Bone marrow (tissue), 2 donors: ENCODE data around the gene ZBTB16.

Source experiments
- DNase-seq, 2 donors: peaks; one replicate each; lab custom pipeline; 2025; lab: John Stamatoyannopoulos, UW

ZBTB16 gene

GRCh38 chr11:114243461-114244372 lies 184.2 kb downstream of the ZBTB16 start:
- DNase-seq = no peak

DNA sequence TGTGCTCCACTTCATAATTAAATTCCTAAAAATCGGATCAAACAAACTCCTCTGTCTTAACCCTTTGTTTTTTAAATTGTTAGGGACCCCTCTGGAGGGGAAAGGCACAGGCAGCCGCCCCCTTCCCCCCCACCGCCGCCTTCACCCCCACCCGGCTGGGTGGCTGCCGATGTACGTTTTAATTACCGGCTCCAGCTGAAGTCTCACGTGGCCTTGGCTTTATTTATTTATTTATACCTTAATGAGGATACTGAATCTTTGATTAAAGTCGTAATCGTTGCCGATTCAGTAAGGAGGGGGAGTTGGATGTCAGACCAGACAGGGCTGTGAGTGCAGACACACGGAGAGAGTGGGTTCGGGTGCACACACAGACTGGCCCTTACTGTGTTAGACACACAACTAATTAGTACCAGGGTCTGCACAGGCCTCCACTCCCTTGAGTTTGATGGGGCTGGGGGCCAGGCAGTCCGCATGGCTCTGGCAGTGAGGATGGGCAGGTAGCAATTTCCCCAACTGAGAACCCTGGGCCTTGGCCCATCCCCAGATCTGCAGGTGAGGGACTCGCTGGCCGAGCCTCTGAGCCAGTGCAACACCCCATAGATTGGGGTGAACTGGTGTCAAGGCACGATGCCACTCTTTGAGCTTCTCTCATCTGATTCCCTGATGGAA lies 185.3 kb downstream of the ZBTB16 start:
- no peak for DNase-seq

DNA sequence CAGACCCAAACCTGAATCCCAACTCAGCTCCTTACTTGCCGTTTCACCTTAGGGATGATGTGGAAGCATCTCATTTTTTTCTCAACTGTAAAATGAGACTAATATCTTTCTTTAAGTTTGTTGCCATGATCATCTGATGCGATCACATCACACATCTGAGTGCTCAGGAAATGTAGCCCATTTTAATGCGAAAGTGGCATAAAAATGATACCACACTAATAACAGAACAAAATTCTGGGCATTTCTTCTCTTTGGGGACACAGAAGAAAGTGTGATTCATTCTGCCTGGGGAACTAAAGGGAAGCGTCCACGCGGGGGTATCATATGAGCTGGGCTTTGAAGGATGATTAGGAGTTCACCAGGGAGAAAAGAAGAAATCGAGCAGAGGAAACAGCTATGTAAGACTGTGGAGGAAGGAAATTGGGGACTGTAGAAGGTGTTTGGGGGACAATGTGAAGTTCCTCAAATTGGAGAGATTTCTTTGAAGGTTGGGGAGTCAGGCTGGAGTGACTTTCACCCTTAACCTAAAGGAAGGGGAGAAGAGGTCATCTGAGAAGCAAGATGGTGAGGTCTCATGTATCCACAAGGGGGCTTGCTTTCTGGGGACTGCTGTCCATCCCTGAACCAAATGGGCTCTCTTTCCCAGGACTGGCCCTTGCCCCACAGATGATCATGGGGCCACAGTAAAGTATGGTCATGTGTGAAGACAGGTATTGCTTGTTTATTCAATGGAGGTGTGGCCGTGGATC lies 187.0 kb downstream of the ZBTB16 start:
- no peak for DNase-seq

DNA sequence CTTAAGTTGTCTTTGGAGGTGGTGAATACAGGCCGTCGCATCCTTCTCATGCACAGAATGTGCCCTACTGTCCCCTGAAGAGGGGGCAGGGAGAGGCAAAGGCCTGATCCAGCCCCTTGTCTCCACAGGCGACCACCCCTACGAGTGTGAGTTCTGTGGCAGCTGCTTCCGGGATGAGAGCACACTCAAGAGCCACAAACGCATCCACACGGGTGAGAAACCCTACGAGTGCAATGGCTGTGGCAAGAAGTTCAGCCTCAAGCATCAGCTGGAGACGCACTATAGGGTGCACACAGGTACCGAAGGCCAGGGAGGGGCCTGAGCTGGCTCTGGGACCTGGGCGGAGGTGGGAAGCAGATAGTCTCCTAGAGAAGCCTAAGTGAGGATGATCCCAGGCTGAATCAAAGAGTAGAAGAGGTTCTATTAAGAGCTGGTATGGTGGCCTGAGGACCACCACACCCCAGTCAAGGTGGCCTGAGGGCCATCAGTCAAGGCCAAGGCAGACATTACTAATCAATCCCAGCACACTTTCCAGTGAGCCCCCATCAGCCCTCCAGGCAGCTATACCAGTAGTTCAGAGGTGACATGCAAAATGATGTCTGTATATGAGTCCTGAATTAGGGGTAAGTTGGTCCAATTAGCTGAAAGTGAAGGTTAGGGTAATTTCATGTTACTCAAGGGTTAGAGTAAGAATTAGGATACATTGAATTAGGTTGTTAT lies 187.7 kb downstream of the ZBTB16 start:
- no peak for DNase-seq

- DNase-seq = no peak
Observed at GRCh38 chr11:114250180-114250579, 190.7 kb downstream of the ZBTB16 start.

DNA sequence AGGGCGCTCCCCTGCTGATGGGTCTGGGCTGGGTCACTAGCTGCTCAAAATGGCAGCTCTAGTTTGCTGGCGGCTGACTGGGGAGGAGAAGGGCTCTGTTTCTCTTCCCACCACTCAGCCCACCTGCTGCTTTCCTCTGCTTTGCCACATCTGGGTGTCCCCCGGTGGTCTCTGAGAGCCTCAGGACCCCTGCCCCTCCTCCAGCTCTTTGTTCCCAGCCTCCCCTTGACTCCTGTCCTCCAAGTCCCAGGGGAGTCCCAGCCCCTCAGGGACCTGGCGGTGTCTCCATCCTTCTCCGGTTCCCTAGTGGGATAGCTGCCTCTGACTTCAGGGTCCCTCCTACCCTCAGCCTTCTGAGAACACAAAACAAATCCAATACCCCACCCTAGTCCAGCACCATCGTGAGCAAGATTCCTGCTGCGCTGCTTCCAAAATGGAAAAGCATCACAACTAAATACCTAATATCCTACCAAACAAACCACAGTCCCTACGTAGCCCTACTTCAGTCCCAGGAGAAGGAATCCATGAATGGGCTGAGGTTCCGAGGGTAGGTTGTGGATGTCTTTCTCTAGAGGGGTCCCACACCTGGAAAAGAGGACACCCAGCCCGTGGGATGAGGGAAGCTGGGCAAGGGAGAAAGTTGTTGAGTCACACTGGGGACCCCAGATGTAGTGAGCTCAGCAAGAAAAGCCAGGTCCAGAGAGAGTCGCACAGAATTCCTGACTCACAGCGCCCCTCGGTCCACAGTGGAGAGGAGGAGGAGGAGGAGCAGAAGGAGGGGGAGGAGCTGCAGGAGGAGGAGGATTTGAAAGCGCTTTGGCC lies 191.7 kb downstream of the ZBTB16 start:
- DNase-seq = no peak

DNA sequence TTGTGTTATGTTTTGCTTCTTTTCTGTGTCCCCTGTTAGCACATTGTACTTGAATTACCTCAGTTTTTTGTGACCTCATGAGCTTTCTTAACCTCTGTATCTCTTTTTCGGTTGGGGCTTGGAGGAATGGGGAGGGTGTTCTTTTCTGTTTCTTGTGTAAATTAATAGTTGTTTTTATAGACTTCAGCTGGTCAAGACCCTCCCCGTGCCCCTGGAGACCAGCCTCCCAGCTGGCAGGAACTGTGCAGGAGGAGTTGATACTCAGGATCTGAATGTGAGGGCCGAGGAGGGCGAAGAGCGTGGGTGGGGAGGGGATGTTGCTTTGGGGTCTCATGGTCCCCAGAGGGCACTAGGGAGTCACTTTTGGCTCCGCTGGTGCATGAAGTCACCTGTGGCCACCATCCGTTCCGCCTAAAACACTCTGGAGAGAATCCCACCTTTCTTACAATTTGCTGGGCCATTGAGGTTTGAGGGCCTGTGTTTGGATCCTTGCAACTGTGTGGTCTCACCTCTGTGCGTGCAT lies 192.4 kb downstream of the ZBTB16 start:
- DNase-seq = no peak

DNA sequence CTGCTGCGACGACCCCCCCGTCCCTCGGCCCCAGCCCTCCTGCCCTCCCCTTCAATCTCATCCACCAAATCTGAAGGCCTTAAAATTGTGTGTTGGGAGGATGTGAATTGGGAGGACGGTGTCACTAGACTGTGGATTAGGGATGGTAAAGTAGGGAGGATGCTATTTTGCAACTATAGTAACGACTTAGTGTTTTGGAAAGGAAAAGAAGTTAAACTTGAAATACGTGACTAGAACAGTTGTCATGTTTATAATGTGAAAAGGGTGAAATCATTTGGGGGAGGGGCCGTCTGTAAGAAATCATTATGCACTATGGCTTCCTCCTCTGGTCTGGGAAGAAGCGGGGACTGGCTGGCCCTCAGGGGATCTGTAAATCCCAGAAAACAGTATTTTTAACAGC lies 193.3 kb downstream of the ZBTB16 start:
- DNase-seq = no peak

- DNase-seq = no peak
Observed at GRCh38 chr11:114253771-114254170, 194.3 kb downstream of the ZBTB16 start.

- DNase-seq = no peak
Observed at GRCh38 chr11:114254571-114255146, 195.1 kb downstream of the ZBTB16 start.

- DNase-seq = no peak
Observed at GRCh38 chr11:114255289-114255688, 195.8 kb downstream of the ZBTB16 start.

DNA sequence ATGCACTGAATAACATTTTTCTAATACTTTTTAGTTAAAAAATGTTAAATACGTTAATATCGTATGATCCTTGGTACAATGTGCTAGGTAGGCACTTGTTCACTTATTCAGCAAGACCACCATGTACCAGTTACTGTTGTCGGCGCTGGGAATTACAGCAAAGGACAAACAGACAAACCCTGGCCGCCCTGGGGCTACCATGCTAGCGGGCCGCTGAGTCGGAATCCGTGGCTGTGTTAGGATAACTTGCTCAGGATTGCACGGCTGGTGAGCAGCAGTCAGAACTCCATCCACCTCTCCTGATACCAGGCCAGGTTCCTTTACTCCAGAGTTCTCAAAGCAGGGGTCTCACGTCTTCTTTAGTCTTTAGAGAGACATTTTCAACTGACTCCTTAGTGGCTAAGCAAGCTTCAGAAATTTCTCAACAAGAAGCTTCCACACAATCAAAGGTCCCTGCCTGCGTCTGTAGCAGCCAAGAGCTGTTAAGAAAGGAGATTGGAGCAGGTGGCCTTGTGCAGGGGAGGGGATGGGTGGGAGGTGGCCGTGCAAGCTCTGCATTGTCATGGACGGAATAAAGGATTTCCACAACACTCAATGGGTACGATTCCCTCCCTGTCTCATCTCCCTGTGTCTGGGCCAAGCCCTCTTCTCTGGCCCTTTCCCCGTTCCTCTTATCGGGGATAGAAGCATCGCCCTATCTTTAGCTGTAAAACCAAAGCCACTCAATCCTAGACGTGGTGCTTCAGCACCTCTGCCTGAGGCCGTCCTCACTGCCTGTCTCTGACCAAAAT lies 196.9 kb downstream of the ZBTB16 start:
- no peak for DNase-seq

DNA sequence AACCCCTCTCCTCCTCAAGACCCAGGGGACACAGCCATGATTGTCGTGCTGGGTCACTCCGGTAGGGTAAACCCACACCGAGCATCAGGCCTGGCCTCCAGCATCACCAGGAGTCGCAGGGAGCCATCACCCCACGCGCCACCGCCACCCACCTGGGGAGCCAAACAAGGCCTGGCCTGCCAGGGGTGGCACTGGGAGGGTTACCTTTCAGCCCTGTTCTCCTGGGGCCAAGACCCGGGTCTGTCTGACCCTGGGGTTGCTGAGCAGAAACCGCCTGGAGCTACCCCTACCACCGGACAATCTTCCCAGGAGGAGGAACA lies 197.4 kb downstream of the ZBTB16 start:
- DNase-seq = no peak

- DNase-seq = no peak
Observed at GRCh38 chr11:114257621-114258558, 198.4 kb downstream of the ZBTB16 start.

GRCh38 chr11:114258696-114259095 lies 199.2 kb downstream of the ZBTB16 start:
- peak in 1 of 2 donors; percentile 77 for DNase-seq

GRCh38 chr11:114259124-114259526 lies 199.6 kb downstream of the ZBTB16 start:
- no peak for DNase-seq

- DNase-seq = no peak
Observed at GRCh38 chr11:114259551-114259983, 200.1 kb downstream of the ZBTB16 start.

DNA sequence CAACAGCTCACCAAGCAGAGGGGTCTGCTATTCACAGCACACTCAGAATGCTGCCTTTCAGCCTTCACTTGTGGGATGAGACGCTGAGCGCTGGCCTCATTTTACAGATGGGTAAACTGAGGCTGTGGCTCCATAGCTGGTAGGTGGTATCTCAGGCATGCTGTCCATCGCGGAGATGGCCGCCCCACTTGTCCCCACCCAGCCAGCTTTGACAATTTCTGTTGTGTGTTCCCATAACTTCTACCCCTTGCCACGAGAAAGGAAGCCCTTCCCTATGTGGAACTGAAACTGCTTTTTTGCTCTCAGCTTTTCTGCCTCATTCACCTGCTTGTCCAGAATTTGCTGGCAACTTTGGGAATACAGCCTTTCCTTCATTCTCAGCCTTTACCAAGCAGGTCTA lies 200.6 kb downstream of the ZBTB16 start:
- DNase-seq = no peak

DNA sequence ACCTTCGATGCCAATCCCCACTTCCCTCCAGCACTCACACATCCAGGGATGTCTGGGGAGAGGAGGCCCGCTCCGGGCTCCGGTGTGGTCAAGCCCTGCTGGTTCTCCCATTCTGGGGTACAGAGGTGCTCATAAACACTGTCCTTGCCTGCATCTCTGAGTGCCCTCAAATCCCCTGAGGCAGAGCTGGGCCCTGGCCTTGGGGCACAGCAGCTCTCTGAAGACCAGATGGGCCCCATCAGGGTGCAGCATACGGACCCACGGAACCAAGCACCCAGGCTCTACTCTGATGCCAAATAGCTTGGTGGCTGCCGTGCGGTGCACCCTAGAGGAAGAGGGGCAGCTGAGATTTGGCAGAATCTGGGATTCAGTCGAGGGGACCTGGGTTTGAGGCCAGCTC lies 201.0 kb downstream of the ZBTB16 start:
- DNase-seq = no peak
